ENCODE data around the gene PHF11. TPM values are rescaled to one million over a fixed set of nuclear protein-coding genes. Genes with fewer than 3 reads are reported as not detected.
A peak's percentile ranks its signal among the peaks of the same experiment; 100 is the strongest.
"Not testable (repeated sequence)": the region's sequence is repeated elsewhere in the genome, so short reads cannot be mapped to it uniquely, and the experiment has no call there.

Gene PHF11
- total RNA-seq, 1 donor from 2014 or later: 20.0 TPM

- intact Hi-C loops (cut with DNase I): no loop called here
- DNase-seq (ENCODE audit: missing footprints) (no peak), ATAC-seq (no peak)
These were observed 42.7 kb downstream of the PHF11 start for GRCh38 chr13:49538404-49538803.

- no peak for DNase-seq (ENCODE audit: missing footprints)
- intact Hi-C loops (cut with DNase I): no loop called here
- no peak for ATAC-seq
These were observed 43.6 kb downstream of the PHF11 start for GRCh38 chr13:49539313-49539712.

GRCh38 chr13:49539746-49540145 lies 44.0 kb downstream of the PHF11 start:
- intact Hi-C loops (cut with DNase I): no loop called here
- DNase-seq (ENCODE audit: missing footprints): no peak
- ATAC-seq: no peak

- ATAC-seq: no peak
- no peak for DNase-seq (ENCODE audit: missing footprints)
- intact Hi-C loops (cut with DNase I): no loop called here
These were observed 44.8 kb downstream of the PHF11 start for GRCh38 chr13:49540552-49540951.

- intact Hi-C loops (cut with DNase I): no loop called here
- ATAC-seq (no peak), DNase-seq (ENCODE audit: missing footprints) (no peak)
These were observed 47.9 kb downstream of the PHF11 start for GRCh38 chr13:49543656-49544055.

- intact Hi-C loops (cut with DNase I): no loop called here
- DNase-seq (ENCODE audit: missing footprints) (no peak), ATAC-seq (no peak)
These were observed 49.9 kb downstream of the PHF11 start for GRCh38 chr13:49545661-49546060.

GRCh38 chr13:49546561-49546960 lies 50.8 kb downstream of the PHF11 start:
- intact Hi-C loops (cut with DNase I): no loop called here
- ATAC-seq: no peak

GRCh38 chr13:49549289-49549688 lies 53.5 kb downstream of the PHF11 start:
- intact Hi-C loops (cut with DNase I): no loop called here
- DNase-seq (ENCODE audit: missing footprints) (no peak), ATAC-seq (no peak)

More at GRCh38 chr13:49546561-49546960, 50.8 kb downstream of the PHF11 start:
- DNase-seq (ENCODE audit: missing footprints): no peak

- intact Hi-C loops (cut with DNase I): no loop called here
- ATAC-seq: no peak
- no peak for DNase-seq (ENCODE audit: missing footprints)
These were observed 55.3 kb downstream of the PHF11 start for GRCh38 chr13:49550942-49551644.

- no peak for ATAC-seq
- no peak for DNase-seq (ENCODE audit: missing footprints)
- intact Hi-C loops (cut with DNase I): no loop called here
These were observed 58.1 kb downstream of the PHF11 start for GRCh38 chr13:49553888-49554287.

- DNase-seq (ENCODE audit: missing footprints) (no peak), ATAC-seq (no peak)
- intact Hi-C loops (cut with DNase I): no loop called here
These were observed 58.6 kb downstream of the PHF11 start for GRCh38 chr13:49554387-49554786.

- intact Hi-C loops (cut with DNase I): no loop called here
- no peak for DNase-seq (ENCODE audit: missing footprints)
- ATAC-seq: no peak
These were observed 63.3 kb downstream of the PHF11 start for GRCh38 chr13:49559006-49559405.

- ATAC-seq (peak; percentile 43), DNase-seq (ENCODE audit: missing footprints) (no peak)
- intact Hi-C loops (cut with DNase I): no loop called here
These were observed 64.7 kb downstream of the PHF11 start for GRCh38 chr13:49560270-49561061.

- intact Hi-C loops (cut with DNase I): no loop called here
- DNase-seq (ENCODE audit: missing footprints): no peak
- ATAC-seq: peak; percentile 91
These were observed 65.3 kb downstream of the PHF11 start for GRCh38 chr13:49561062-49561410.

- DNase-seq (ENCODE audit: missing footprints) (no peak), ATAC-seq (no peak)
- intact Hi-C loops (cut with DNase I): no loop called here
These were observed 67.8 kb downstream of the PHF11 start for GRCh38 chr13:49563516-49563915.

- ATAC-seq; intact Hi-C loops (cut with DNase I); DNase-seq (ENCODE audit: missing footprints): not testable (repeated sequence)
These were observed 69.7 kb downstream of the PHF11 start for GRCh38 chr13:49565461-49565860.

- DNase-seq (ENCODE audit: missing footprints): no peak
- ATAC-seq: no peak
- intact Hi-C loops (cut with DNase I): no loop called here
These were observed 70.7 kb downstream of the PHF11 start for GRCh38 chr13:49566461-49566860.

- intact Hi-C loops (cut with DNase I): no loop called here
- ATAC-seq (peak; percentile 26), DNase-seq (ENCODE audit: missing footprints) (no peak)
These were observed 71.7 kb downstream of the PHF11 start for GRCh38 chr13:49567491-49567890.

- intact Hi-C loops (cut with DNase I): no loop called here
- ATAC-seq (no peak), DNase-seq (ENCODE audit: missing footprints) (no peak)
These were observed 74.4 kb downstream of the PHF11 start for GRCh38 chr13:49569993-49570689.

Data from Right ventricle myocardium inferior (tissue), 1 donor.